T-helper 2 cell treated with Interferon-gamma antibody and Interleukin-4, amounts not matched to agents 5 μg/mL and 100 μg/mL, for 36 hours (primary cell): ENCODE results near the gene CENPB.

Source experiments
- DNase-seq: peaks from one replicate; pipeline ENCODE4 v3.0.0; 2021; ENCODE audit warnings: low spot score
- H3K27ac Mint-ChIP-seq: one replicate; pipeline ENCODE4 v1.8.0; 2021; ENCODE audit warnings: mild to moderate bottlenecking, mixed read lengths
- H3K27me3 Mint-ChIP-seq: one replicate; pipeline ENCODE4 v1.8.0; 2021; ENCODE audit warnings: low read depth, mixed read lengths
- H3K36me3 Mint-ChIP-seq: one replicate; pipeline ENCODE4 v1.8.0; 2021; ENCODE audit warnings: low read depth, mixed read lengths
- H3K4me1 Mint-ChIP-seq: one replicate; pipeline ENCODE4 v1.8.0; 2021; ENCODE audit warnings: low read depth, mixed read lengths
- H3K4me3 Mint-ChIP-seq: one replicate; pipeline ENCODE4 v1.8.0; 2022; ENCODE audit warnings: mild to moderate bottlenecking, moderate library complexity, mixed read lengths
- H3K9me3 Mint-ChIP-seq: one replicate; pipeline ENCODE4 v1.8.0; 2021; ENCODE audit warnings: mixed read lengths

Gene CENPB

GRCh38 chr20:3760655-3761348 lies 25.7 kb downstream of the CENPB start:
- H3K27ac Mint-ChIP-seq = no peak overlapping the region
- peaks cover 5% of the 10 kb centered on the region for H3K36me3 Mint-ChIP-seq
- H3K9me3 Mint-ChIP-seq = no peaks in the 10 kb centered on the region
- no peak for DNase-seq
- H3K4me1 Mint-ChIP-seq = peaks cover under 1% of the 10 kb centered on the region
- no peak overlapping the region for H3K4me3 Mint-ChIP-seq
- no peaks in the 10 kb centered on the region for H3K27me3 Mint-ChIP-seq

GRCh38 chr20:3759884-3760283 lies 26.7 kb downstream of the CENPB start:
- H3K27me3 Mint-ChIP-seq = no peaks in the 10 kb centered on the region
- peaks cover 5% of the 10 kb centered on the region for H3K36me3 Mint-ChIP-seq
- DNase-seq = no peak
- no peaks in the 10 kb centered on the region for H3K9me3 Mint-ChIP-seq
- no peak overlapping the region for H3K27ac Mint-ChIP-seq
- H3K4me1 Mint-ChIP-seq = no peaks in the 10 kb centered on the region
- H3K4me3 Mint-ChIP-seq = no peak overlapping the region

DNA sequence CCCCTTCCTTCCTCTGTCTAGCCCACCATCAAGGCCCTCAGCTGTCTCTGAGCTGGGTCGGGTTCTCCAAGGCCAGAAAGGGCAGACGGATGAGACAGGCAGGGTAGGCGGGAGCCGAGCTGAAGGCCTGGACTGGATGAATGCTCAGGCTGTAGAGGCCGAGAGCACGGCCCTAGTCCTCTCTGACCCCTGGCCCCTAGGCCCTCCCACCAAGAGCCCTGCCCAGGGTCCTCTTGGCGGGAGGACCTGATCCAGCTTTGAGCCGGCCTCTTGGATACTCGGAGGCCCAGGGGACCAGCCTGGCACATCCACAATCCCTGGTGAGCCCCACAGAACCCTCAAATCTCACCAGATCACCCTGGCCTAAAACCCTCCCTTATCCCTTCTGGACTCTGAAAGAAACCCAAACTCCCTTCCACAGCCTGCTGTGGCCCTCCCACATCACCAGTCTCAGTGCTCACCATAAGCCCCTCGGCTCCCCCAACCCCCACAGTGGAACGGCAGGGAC lies 27.2 kb downstream of the CENPB start:
- H3K36me3 Mint-ChIP-seq = peaks cover 5% of the 10 kb centered on the region
- H3K27ac Mint-ChIP-seq = no peak overlapping the region
- no peaks in the 10 kb centered on the region for H3K27me3 Mint-ChIP-seq
- DNase-seq = no peak
- H3K4me3 Mint-ChIP-seq = no peak overlapping the region
- no peaks in the 10 kb centered on the region for H3K4me1 Mint-ChIP-seq
- H3K9me3 Mint-ChIP-seq = no peaks in the 10 kb centered on the region

- no peaks in the 10 kb centered on the region for H3K9me3 Mint-ChIP-seq
- H3K27me3 Mint-ChIP-seq = no peaks in the 10 kb centered on the region
- DNase-seq = no peak
- H3K4me3 Mint-ChIP-seq = no peak overlapping the region
- no peaks in the 10 kb centered on the region for H3K4me1 Mint-ChIP-seq
- no peak overlapping the region for H3K27ac Mint-ChIP-seq
- H3K36me3 Mint-ChIP-seq = peaks cover 5% of the 10 kb centered on the region
Measured at GRCh38 chr20:3758566-3758965, 28.0 kb downstream of the CENPB start.

DNA sequence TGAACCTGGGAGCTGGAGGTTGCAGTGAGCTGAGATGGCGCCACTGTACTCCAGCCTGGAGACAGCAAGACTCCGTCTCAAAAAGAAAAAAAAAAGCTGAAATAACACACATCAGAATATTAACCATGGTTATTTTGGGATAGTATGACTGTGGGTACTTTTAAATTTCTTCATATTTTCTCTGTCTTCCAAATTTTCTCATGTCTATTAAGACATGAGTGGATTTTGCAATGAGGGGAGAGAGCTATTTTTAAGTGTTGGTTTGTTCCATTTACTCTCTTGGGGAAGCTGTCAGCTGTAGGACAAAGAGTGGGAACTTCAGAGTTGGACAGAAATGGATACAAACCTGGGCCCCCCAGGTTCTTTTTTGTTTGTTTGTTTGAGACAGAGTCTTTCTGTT lies 29.3 kb downstream of the CENPB start:
- no peaks in the 10 kb centered on the region for H3K9me3 Mint-ChIP-seq
- no peak for DNase-seq
- H3K4me1 Mint-ChIP-seq = peaks cover 4% of the 10 kb centered on the region
- peaks cover 5% of the 10 kb centered on the region for H3K36me3 Mint-ChIP-seq
- H3K27me3 Mint-ChIP-seq = no peaks in the 10 kb centered on the region
- no peak overlapping the region for H3K4me3 Mint-ChIP-seq
- no peak overlapping the region for H3K27ac Mint-ChIP-seq

DNA sequence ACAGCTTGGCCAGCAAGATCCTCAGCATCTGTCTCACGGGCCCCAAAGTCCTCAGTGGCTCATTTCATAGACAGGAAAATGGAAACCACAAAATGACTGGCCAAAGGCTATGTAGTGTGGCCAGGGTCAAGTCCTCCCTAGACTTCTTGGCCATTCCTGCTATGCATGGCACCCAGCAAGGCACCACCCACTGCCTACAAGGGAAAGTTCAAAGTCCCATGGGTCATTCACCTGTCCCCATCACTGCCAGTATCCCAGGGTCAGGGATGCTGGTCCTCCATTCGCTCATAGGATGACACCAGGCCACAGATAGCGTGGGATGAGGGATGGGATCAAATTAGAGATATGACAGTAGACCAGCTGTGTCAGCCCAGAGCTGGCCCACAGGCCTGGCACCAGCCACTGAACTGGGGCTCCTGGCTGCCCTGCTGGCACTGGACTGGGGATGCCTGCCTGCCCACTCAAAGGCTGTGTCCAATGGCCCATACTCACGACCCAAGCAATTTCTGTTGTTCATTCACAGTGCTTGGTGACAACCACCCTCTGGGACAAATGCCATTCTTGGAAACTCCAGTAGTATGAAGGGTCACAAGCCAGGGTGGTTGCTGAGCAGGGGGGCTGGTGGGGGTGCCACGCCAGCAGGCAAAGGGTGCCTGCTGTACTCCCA lies 30.6 kb downstream of the CENPB start:
- DNase-seq = no peak

GRCh38 chr20:3755269-3755668 lies 31.3 kb downstream of the CENPB start:
- no peak for DNase-seq
- Mint-ChIP-seq H3K4me1 (peaks cover 4% of the 10 kb centered on the region), H3K27ac (no peak overlapping the region), H3K9me3 (no peaks in the 10 kb centered on the region), H3K36me3 (peaks cover 5% of the 10 kb centered on the region), H3K27me3 (no peaks in the 10 kb centered on the region), H3K4me3 (no peak overlapping the region)

More for the DNA sequence above, 30.6 kb downstream of the CENPB start:
- Mint-ChIP-seq H3K4me1 (peaks cover 4% of the 10 kb centered on the region), H3K4me3 (no peak overlapping the region), H3K9me3 (no peaks in the 10 kb centered on the region), H3K27me3 (no peaks in the 10 kb centered on the region), H3K36me3 (peaks cover 5% of the 10 kb centered on the region), H3K27ac (no peak overlapping the region)

GRCh38 chr20:3754276-3754630 lies 32.3 kb downstream of the CENPB start:
- Mint-ChIP-seq H3K27me3 (no peaks in the 10 kb centered on the region), H3K4me3 (no peak overlapping the region), H3K27ac (no peak overlapping the region), H3K36me3 (peaks cover 5% of the 10 kb centered on the region), H3K4me1 (peaks cover 4% of the 10 kb centered on the region), H3K9me3 (no peaks in the 10 kb centered on the region)
- no peak for DNase-seq

DNA sequence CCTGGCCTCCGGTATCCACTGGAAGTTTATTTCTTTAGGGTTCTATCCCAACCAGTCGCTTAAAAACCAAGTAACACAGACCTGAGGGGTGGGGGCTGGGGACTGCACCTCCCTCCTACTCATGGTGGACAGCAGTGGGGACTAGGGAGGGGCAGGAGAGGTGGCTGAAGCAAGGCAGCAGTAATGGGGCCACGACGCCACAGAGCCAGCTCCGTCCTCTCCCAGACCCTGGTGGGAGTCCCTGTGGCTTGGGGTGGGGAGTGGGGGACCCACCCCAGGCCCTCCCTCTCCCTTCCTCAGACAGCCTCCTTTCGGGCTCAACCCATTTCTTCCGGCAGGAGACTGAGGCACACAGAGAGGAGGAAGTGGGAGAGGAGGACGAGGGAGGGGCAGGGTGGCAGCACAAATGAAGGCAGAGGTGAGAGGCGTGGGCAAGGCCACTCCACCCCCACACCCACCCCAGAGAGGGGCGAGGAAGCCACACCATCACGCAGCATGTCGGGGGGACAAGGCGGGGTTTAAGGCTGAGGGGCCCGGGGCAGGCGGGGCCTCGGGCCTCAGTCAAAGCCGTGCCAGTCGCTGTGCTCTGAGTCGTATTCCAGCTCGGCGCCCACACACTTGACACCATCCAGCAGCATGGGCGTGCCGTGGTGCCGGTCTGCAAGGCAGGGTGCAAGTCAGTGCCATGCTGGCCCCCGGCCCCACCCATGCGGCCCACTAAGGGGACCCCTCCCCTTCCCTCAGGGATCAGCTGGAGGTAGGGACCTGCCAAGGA lies 32.9 kb downstream of the CENPB start:
- DNase-seq = no peak
- H3K4me1 Mint-ChIP-seq = peaks cover 4% of the 10 kb centered on the region
- peaks cover 5% of the 10 kb centered on the region for H3K36me3 Mint-ChIP-seq
- no peaks in the 10 kb centered on the region for H3K27me3 Mint-ChIP-seq
- no peak overlapping the region for H3K27ac Mint-ChIP-seq
- H3K4me3 Mint-ChIP-seq = no peak overlapping the region
- H3K9me3 Mint-ChIP-seq = no peaks in the 10 kb centered on the region

DNA sequence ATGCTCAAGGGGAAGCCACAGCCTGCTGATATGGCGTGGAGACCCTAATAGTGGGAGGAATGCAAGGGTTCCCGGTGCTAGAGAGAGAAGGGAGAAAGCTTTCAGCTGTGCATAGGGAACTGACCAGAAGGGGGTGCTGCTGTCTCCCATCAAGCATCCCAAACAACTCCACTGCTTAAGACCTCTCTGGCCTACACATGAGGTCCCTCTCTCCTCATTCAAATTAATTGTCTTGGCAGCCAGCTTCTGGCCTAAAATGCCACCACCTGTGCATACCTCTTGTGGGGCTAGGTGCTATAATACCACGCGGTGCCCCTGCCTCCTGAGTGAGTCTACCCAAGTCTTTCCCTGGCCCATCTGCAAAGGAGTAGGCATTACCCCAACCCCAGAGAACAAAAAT lies 33.4 kb downstream of the CENPB start:
- Mint-ChIP-seq H3K9me3 (no peaks in the 10 kb centered on the region), H3K4me3 (no peak overlapping the region), H3K36me3 (peaks cover 3% of the 10 kb centered on the region), H3K4me1 (peaks cover 4% of the 10 kb centered on the region), H3K27me3 (no peaks in the 10 kb centered on the region), H3K27ac (no peak overlapping the region)
- peak; percentile 36 for DNase-seq

- Mint-ChIP-seq H3K27ac (no peak overlapping the region), H3K27me3 (no peaks in the 10 kb centered on the region), H3K4me1 (peaks cover 4% of the 10 kb centered on the region), H3K9me3 (no peaks in the 10 kb centered on the region), H3K4me3 (peak overlapping the region; percentile 11), H3K36me3 (peaks cover 1% of the 10 kb centered on the region)
- DNase-seq = no peak
Measured at GRCh38 chr20:3752386-3752759, 34.2 kb downstream of the CENPB start.

GRCh38 chr20:3751675-3752385 lies 34.7 kb downstream of the CENPB start:
- Mint-ChIP-seq H3K36me3 (peaks cover 1% of the 10 kb centered on the region), H3K9me3 (no peaks in the 10 kb centered on the region), H3K4me1 (peaks cover 4% of the 10 kb centered on the region), H3K27me3 (no peaks in the 10 kb centered on the region), H3K4me3 (peak overlapping the region; percentile 11), H3K27ac (no peak overlapping the region)
- peak; percentile 51 for DNase-seq

- Mint-ChIP-seq H3K27ac (no peak overlapping the region), H3K9me3 (no peaks in the 10 kb centered on the region), H3K27me3 (no peaks in the 10 kb centered on the region), H3K4me1 (peaks cover 4% of the 10 kb centered on the region), H3K4me3 (no peak overlapping the region), H3K36me3 (no peaks in the 10 kb centered on the region)
- no peak for DNase-seq
Measured at GRCh38 chr20:3751305-3751674, 35.2 kb downstream of the CENPB start.
